CD4-positive, alpha-beta T cell treated with Interleukin-6 for 4 hours (primary cell): ENCODE results near the gene INTS13.
"Not testable (repeated sequence)": the region's sequence is repeated elsewhere in the genome, so short reads cannot be mapped to it uniquely, and the experiment has no call there.

Experiments used
- DNase-seq: peaks from one replicate; pipeline ENCODE4 v3.0.0-alpha.2; 2020; ENCODE audit warnings: mixed read lengths

INTS13 gene

GRCh38 chr12:26869104-26869494, 68.7 kb downstream of the INTS13 start:
- no peak for DNase-seq

GRCh38 chr12:26868447-26869103, 69.2 kb downstream of the INTS13 start:
- no peak for DNase-seq

- DNase-seq, result no peak
Measured at GRCh38 chr12:26867080-26867479, 70.7 kb downstream of the INTS13 start.

DNA sequence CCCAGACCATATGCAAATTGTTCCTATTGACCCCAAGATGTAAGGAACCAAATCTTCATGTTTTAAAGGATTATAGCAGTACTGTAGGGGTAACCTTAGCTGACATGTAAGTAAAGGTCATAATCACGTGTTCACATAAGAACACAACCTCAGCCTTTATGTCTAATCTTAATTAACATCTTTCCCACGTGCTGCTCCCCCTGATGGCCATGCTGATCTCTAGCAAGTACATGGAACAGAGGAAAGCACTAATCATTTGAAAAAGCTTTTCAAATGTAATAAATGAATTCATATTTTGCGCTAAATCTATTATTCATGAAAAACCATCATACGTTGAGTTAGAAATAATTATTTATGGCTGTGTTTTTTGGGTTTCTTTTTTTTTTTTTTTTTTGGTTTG, 74.3 kb downstream of the INTS13 start:
- peak; percentile 12 for DNase-seq

DNA sequence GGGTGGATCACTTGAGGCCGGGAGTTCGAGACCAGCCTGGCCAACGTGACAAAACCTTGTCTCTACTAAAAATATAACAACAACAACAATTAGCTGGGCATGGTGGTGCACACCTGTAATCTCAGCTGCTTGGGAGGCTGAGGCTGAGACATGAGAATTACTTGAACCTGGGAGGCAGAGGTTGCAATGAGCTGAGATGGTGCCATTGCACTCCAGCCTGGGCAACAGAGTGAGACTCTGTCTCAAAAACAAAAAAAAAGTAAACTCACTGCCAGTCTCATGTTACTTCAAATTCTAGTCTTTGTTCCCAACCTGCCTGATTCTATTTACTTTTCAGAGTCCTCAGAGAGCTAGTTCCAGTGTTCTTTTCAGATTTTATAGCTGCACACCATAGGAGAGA, 75.0 kb downstream of the INTS13 start:
- not testable (repeated sequence) for DNase-seq

GRCh38 chr12:26861690-26862089, 76.1 kb downstream of the INTS13 start:
- no peak for DNase-seq

DNA sequence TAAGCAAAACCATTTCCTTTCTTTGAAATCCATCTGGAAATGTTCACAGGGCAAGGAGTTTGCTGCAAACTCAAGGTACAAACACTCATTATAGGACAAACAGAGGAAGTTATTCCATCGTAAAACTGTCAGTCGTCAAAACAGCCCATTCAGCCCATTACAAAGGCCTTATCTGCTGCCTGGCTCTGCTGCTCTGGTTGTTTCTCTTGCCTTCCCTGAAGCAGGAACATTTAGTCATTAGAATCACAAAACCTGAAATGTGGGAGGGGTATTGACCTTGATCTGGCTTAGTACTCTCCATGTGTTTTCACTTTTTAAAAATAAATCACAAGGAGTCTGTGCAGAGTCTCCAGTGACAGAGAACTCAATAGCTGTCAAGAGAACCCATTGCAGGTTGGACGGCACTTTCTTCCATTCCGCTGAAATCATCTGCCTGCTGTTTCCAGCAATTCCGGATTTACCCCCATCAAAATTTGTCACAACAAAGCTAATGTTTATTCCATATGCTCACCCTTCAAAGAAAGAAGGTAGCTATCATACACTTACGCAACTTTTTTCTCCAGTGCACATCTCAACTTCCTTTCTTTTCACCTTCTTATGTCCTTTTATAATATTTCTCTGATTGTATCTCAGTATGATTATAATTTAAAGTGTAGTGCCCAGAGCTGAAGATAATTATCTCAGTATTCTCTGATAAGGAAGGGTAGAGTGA, 80.2 kb downstream of the INTS13 start:
- no peak for DNase-seq

DNA sequence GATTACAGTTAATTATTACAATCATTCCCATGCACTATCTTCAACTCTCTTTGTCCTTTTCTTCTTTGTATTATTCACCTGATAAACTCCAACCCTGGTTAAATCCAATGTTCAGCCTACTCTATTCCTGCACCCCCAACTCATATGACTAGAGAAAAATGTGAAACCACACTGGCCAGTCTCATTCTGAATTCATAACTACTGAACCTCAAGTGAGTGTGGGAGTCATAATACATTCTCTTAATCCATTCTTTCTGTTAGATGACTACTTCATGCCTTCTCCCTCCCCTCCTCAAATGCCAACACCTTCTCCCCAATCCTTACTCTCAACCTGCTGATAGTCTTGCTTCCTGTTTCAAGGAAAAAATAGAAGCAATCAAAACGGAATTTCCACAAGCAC, 82.4 kb downstream of the INTS13 start:
- DNase-seq, result no peak
